NCI-H82 treated with DMSO at 0.1 percent for 48 hours (cell line): Measurements from ENCODE around the gene TLL1.

Experiments
- DNase-seq: peaks from one replicate; lab custom pipeline; 2025; ENCODE audit not compliant: unreplicated experiment; lab: John Stamatoyannopoulos, UW

The TLL1 gene

GRCh38 chr4:165970703-165971420 lies 97.8 kb downstream of the TLL1 start:
- no peak for DNase-seq

- no peak for DNase-seq
These were observed 98.4 kb downstream of the TLL1 start for GRCh38 chr4:165971446-165971845.

GRCh38 chr4:165971933-165972332 lies 98.9 kb downstream of the TLL1 start:
- DNase-seq, result no peak

- DNase-seq, result no peak
These were observed 99.7 kb downstream of the TLL1 start for GRCh38 chr4:165972747-165973146.

- no peak for DNase-seq
These were observed 109.9 kb downstream of the TLL1 start for GRCh38 chr4:165982934-165983333.

- no peak for DNase-seq
These were observed 114.1 kb downstream of the TLL1 start for GRCh38 chr4:165986956-165987698.

- DNase-seq, result no peak
These were observed 118.5 kb downstream of the TLL1 start for GRCh38 chr4:165991325-165992180.

- DNase-seq, result no peak
These were observed 119.2 kb downstream of the TLL1 start for GRCh38 chr4:165992283-165992682.

GRCh38 chr4:165994701-165995100 lies 121.7 kb downstream of the TLL1 start:
- DNase-seq, result no peak

- no peak for DNase-seq
These were observed 130.8 kb downstream of the TLL1 start for GRCh38 chr4:166003811-166004210.

- no peak for DNase-seq
These were observed 133.2 kb downstream of the TLL1 start for GRCh38 chr4:166006217-166006616.

GRCh38 chr4:166008510-166008909 lies 135.5 kb downstream of the TLL1 start:
- DNase-seq, result no peak

GRCh38 chr4:166012129-166013030 lies 139.3 kb downstream of the TLL1 start:
- no peak for DNase-seq

GRCh38 chr4:166014411-166014810 lies 141.4 kb downstream of the TLL1 start:
- no peak for DNase-seq

- DNase-seq, result no peak
These were observed 144.8 kb downstream of the TLL1 start for GRCh38 chr4:166017804-166018203.

- DNase-seq, result no peak
These were observed 146.6 kb downstream of the TLL1 start for GRCh38 chr4:166019441-166020220.

GRCh38 chr4:166021617-166022016 lies 148.6 kb downstream of the TLL1 start:
- no peak for DNase-seq

- no peak for DNase-seq
These were observed 161.9 kb downstream of the TLL1 start for GRCh38 chr4:166034965-166035364.

GRCh38 chr4:166039822-166040221 lies 166.8 kb downstream of the TLL1 start:
- DNase-seq, result no peak

GRCh38 chr4:166042510-166043055 lies 169.5 kb downstream of the TLL1 start:
- no peak for DNase-seq
